Erythroblast (primary cell): ENCODE results near the gene MYOCOS.

ENCODE experiments used
- GATA1 ChIP-seq: IDR thresholded peaks from 2 replicates; pipeline ENCODE4 v1.6.1; 2011; ENCODE audit warnings: low read depth, mild to moderate bottlenecking, control low read depth, low read length, moderate library complexity
- POLR2A ChIP-seq: IDR thresholded peaks from 2 replicates; pipeline ENCODE4 v1.6.1; 2011; ENCODE audit warnings: mild to moderate bottlenecking, low read length

DNA sequence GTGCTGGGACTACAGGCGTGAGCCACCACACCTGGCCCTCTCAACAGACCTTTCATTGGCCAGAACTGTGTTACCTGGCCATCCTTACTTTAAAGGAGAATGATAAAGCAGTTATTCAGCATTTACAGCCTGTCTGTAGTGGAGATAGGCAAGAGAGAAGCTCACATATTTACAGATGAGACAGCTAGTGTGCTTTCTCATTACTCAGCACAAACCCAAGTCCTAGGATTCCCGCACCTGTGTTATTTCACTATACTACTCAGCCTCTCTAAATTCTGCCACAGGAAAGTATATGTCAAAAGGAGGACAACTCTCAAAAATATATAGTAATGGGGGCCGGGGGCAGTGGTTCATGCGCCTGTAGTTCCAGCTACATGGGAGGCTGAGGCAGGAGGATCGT, 46.3 kb downstream of the MYOCOS start:
- TF ChIP-seq POLR2A, result no peak
- TF ChIP-seq GATA1, result no peak
